ENCODE data around the gene SLC4A11. TPM values are rescaled to one million over a fixed set of nuclear protein-coding genes. Genes with fewer than 3 reads are reported as not detected.
A peak's percentile ranks its signal among the peaks of the same experiment; 100 is the strongest.

Gene SLC4A11
- total RNA-seq, 4 donors from 2014 or later = 0.20 to 1.4 (median 0.69) TPM

- DNase-seq = peak; percentile 35
- H3K9me3 ChIP-seq = no peaks in the 10 kb centered on the region
- H3K27ac ChIP-seq = no peak overlapping the region
- H3K4me3 ChIP-seq = peak overlapping the region; percentile 47 to 83 (median 61)
- TF ChIP-seq EP300 (IDR thresholded peaks at IDR 0.05; ENCODE audit: low read depth) = no peak
- no peak for TF ChIP-seq CTCF (IDR thresholded peaks at IDR 0.05)
- TF ChIP-seq POLR2AphosphoS5 (IDR thresholded peaks at IDR 0.05) = no peak
- no peak for TF ChIP-seq POLR2A (IDR thresholded peaks at IDR 0.05)
- H3K27me3 ChIP-seq = peaks cover 89% of the 10 kb centered on the region
- in situ Hi-C loops (cut with MboI; ENCODE audit: low pct_ligation_motif_present in 1 of 4, low pct_unique_long_range_greater_than_20kb in 1 of 4, low sequenced_read_pairs in 3 of 4) = no loop called here
- intact Hi-C loops (cut with DNase I; ENCODE audit: low total_unique reads) = no loop called here
- 1% methylated on average over 48 of the region's 48 CpGs; no CpG with 5 or more reads in 1 of the 2 donors for WGBS, 2 donors (ENCODE audit: low coverage in 1 of 2)
- peaks cover 6 to 25% (median 18%) of the 10 kb centered on the region in 4 donors for H3K4me1 ChIP-seq
- no peaks in the 10 kb centered on the region for H3K36me3 ChIP-seq
These were observed 369 bp downstream of the SLC4A11 start for GRCh38 chr20:3238616-3239025.

DNA sequence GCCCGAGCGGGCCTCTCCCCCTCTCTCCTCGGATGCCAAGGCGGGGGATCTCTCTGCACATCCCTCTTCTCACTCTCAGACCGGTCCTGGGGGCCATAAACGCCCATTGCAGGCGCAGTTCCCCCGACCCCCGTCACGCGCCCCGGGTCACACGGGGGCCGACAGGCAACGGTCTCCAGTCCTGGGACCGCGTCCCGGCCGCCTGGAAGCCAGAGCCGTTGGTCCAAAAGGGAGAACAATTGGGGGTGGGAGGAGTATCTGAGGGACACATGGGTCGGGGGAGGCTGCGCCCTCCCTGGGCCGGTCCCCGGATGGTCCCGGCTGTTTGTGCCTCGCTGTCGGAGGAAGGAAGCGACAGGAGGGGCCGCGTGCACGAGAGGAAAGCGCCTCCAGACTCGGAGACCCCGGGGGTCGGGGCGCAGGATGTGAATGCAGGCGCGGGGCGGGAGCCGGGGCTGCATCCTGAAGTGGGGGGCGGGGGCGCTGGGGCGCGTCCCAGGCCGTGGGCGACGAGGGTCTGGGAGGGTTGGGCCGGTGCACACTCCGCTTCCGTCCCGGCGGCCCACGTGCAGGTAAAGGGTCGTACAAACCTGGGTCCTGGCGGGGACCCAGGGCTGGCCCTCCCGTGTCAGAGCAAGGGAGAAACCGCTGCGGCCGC, 903 bp downstream of the SLC4A11 start:
- H3K27ac ChIP-seq = no peak overlapping the region
- TF ChIP-seq CTCF (IDR thresholded peaks at IDR 0.05) (no peak), POLR2AphosphoS5 (IDR thresholded peaks at IDR 0.05) (no peak), POLR2A (IDR thresholded peaks at IDR 0.05) (no peak), EP300 (IDR thresholded peaks at IDR 0.05; ENCODE audit: low read depth) (no peak)
- H3K4me1 ChIP-seq = peaks cover 6 to 25% (median 18%) of the 10 kb centered on the region in 4 donors
- peaks cover 84% of the 10 kb centered on the region for H3K27me3 ChIP-seq
- no peaks in the 10 kb centered on the region for H3K9me3 ChIP-seq
- intact Hi-C loops (cut with DNase I; ENCODE audit: low total_unique reads) (no loop called here), in situ Hi-C loops (cut with MboI; ENCODE audit: low pct_ligation_motif_present in 1 of 4, low pct_unique_long_range_greater_than_20kb in 1 of 4, low sequenced_read_pairs in 3 of 4) (no loop called here)
- H3K36me3 ChIP-seq = no peaks in the 10 kb centered on the region
- peak overlapping the region; percentile 47 to 83 (median 61) for H3K4me3 ChIP-seq
- 6% methylated on average over 37 of the region's 59 CpGs; no CpG with 5 or more reads in 1 of the 2 donors for WGBS, 2 donors (ENCODE audit: low coverage in 1 of 2)
- DNase-seq = no peak

DNA sequence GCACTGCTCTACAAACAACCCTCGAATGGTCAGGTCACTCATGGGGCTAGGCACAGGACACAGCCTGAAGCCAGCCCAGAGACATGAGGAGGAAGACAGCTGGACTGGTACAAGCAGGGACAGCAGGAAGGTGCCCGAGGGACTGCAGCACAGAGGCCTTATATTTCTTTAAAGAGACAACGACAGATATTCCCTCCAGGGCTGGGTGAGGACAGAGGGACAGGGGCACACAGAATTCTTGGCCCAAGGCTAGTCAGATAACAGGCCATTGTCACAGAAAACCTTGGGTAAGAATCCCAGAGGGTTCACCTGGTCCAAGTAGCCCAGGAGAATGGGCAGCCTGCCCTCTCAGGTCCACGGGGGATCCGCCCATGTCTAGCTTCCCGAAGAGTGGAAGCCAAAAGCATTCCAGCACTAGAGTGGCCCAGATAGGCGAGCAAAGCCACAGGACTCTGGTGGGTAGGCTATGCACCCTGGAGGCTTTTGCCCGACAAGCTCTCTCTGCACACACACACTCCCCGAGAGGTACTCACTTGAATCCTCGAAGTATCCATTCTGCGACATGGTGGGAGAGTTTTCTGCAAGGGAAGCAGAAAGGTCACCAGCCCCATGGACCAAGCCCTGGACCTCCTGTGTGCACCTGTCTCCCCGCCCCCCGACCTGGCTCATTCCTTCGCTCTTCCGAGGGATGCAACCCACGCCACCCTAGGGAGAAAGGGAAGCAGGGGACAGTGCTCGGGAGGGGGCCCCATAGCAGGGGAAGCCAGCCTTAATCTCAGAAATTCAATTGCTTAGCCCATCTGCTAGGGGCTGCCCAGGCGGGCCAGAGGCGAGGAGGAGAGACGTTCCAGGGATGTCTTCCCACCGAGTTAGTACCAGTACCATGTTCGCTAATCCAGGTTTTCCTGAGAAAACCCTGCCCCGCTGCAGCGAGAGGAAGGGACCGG, 1.7 kb downstream of the SLC4A11 start:
- Histone ChIP-seq H3K27ac (no peak overlapping the region), H3K4me1 (peaks cover 6 to 25% (median 18%) of the 10 kb centered on the region in 4 donors), H3K9me3 (no peaks in the 10 kb centered on the region), H3K4me3 (peak overlapping the region in 1 of 4 donors; percentile 83), H3K36me3 (no peaks in the 10 kb centered on the region), H3K27me3 (peaks cover 76% of the 10 kb centered on the region)
- no peak for TF ChIP-seq POLR2A (IDR thresholded peaks at IDR 0.05)
- 60 to 63% methylated on average over 1 to 24 of the region's 25 CpGs for WGBS, 2 donors (ENCODE audit: low coverage in 1 of 2)
- DNase-seq = no peak
- in situ Hi-C loops (cut with MboI; ENCODE audit: low pct_ligation_motif_present in 1 of 4, low pct_unique_long_range_greater_than_20kb in 1 of 4, low sequenced_read_pairs in 3 of 4) (no loop called here), intact Hi-C loops (cut with DNase I; ENCODE audit: low total_unique reads) (no loop called here)

DNA sequence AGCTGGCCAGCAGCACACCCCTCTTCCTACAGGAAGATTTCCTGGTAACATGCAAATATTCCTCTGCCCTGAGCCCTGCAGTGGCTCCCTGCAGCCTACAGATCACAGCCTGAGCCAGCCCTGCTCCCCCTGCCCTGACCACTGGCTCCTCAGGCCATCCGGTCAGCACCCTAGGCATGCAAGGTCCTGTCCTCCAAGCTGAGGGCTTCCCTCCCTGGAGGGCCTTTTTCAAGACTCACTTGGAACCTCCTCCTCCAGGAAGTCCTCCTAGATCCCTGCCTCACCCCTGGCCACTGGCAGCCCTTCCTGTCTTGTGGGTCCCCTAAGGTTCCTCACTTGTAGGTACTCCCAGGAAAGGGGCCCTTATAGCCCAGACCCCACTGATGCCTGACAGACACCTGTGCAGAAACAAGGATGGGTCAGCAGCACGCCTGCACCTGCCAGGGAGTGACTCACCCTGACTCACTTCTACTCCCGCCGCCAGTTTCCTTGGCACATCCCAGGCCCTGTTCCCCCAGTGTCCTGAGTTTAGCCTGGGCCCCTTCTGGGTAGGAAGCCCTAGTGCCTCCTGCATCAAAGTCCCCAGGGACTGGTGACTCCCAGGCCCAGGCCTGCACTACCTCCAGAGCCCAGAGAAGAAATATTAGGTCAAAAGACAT, 3.2 kb downstream of the SLC4A11 start:
- 63% methylated on average over 4 of the region's 4 CpGs; no CpG with 5 or more reads in 1 of the 2 donors for WGBS, 2 donors (ENCODE audit: low coverage in 1 of 2)
- intact Hi-C loops (cut with DNase I; ENCODE audit: low total_unique reads) = no loop called here
- no peak for DNase-seq
- Histone ChIP-seq H3K27me3 (peaks cover 62% of the 10 kb centered on the region), H3K36me3 (no peaks in the 10 kb centered on the region), H3K4me1 (peaks cover 6 to 25% (median 18%) of the 10 kb centered on the region in 4 donors), H3K4me3 (no peak overlapping the region), H3K9me3 (no peaks in the 10 kb centered on the region), H3K27ac (no peak overlapping the region)
- TF ChIP-seq POLR2AphosphoS5 (IDR thresholded peaks at IDR 0.05) (no peak), POLR2A (IDR thresholded peaks at IDR 0.05) (no peak), EP300 (IDR thresholded peaks at IDR 0.05; ENCODE audit: low read depth) (no peak), CTCF (IDR thresholded peaks at IDR 0.05) (no peak)
- in situ Hi-C loops (cut with MboI; ENCODE audit: low pct_ligation_motif_present in 1 of 4, low pct_unique_long_range_greater_than_20kb in 1 of 4, low sequenced_read_pairs in 3 of 4) = no loop called here
